ENCODE results near the gene RREB1. TPM values are rescaled to one million over a fixed set of nuclear protein-coding genes. Genes with fewer than 3 reads are reported as not detected.

Gene RREB1
- total RNA-seq, result 52.2 TPM

- DNase-seq (ENCODE audit: low read depth in 2 of 3, low spot score in 2 of 3), result peak in 2 of 3 donors; percentile 68 to 77
Measured at GRCh38 chr6:7107578-7108195, at the start of gene RREB1. RREB1 (plus strand) TSS chr6:7107961; CDS start chr6:7181912, 73,951 bp downstream.

GRCh38 chr6:7058250-7058923, 49.4 kb upstream of the RREB1 start:
- DNase-seq (ENCODE audit: low read depth in 2 of 3, low spot score in 2 of 3), result peak in 2 of 3 donors; percentile 44 to 47

GRCh38 chr6:7060769-7061516, 46.8 kb upstream of the RREB1 start:
- no peak for DNase-seq (ENCODE audit: low read depth in 2 of 3, low spot score in 2 of 3)

- no peak for DNase-seq (ENCODE audit: low read depth in 2 of 3, low spot score in 2 of 3)
Measured at GRCh38 chr6:7062451-7063162, 45.2 kb upstream of the RREB1 start.

GRCh38 chr6:7067305-7067704, 40.5 kb upstream of the RREB1 start:
- DNase-seq (ENCODE audit: low read depth in 2 of 3, low spot score in 2 of 3), result no peak

GRCh38 chr6:7071405-7071804, 36.4 kb upstream of the RREB1 start:
- DNase-seq (ENCODE audit: low read depth in 2 of 3, low spot score in 2 of 3), result no peak

- DNase-seq (ENCODE audit: low read depth in 2 of 3, low spot score in 2 of 3), result peak in 1 of 3 donors; percentile 24
Measured at GRCh38 chr6:7073082-7073820, 34.5 kb upstream of the RREB1 start.

GRCh38 chr6:7073821-7074525, 33.8 kb upstream of the RREB1 start:
- DNase-seq (ENCODE audit: low read depth in 2 of 3, low spot score in 2 of 3), result peak in 2 of 3 donors; percentile 76 to 78

- no peak for DNase-seq (ENCODE audit: low read depth in 2 of 3, low spot score in 2 of 3)
Measured at GRCh38 chr6:7074870-7075269, 32.9 kb upstream of the RREB1 start.

GRCh38 chr6:7075341-7076000, 32.3 kb upstream of the RREB1 start:
- no peak for DNase-seq (ENCODE audit: low read depth in 2 of 3, low spot score in 2 of 3)

GRCh38 chr6:7077856-7078255, 29.9 kb upstream of the RREB1 start:
- no peak for DNase-seq (ENCODE audit: low read depth in 2 of 3, low spot score in 2 of 3)

- DNase-seq (ENCODE audit: low read depth in 2 of 3, low spot score in 2 of 3), result no peak
Measured at GRCh38 chr6:7078856-7079255, 28.9 kb upstream of the RREB1 start.

- DNase-seq (ENCODE audit: low read depth in 2 of 3, low spot score in 2 of 3), result peak in 1 of 3 donors; percentile 21
Measured at GRCh38 chr6:7080311-7080710, 27.4 kb upstream of the RREB1 start.

- DNase-seq (ENCODE audit: low read depth in 2 of 3, low spot score in 2 of 3), result no peak
Measured at GRCh38 chr6:7085911-7086310, 21.9 kb upstream of the RREB1 start.

GRCh38 chr6:7086488-7086887, 21.3 kb upstream of the RREB1 start:
- DNase-seq (ENCODE audit: low read depth in 2 of 3, low spot score in 2 of 3), result peak in 2 of 3 donors; percentile 73 to 74

GRCh38 chr6:7087066-7087465, 20.7 kb upstream of the RREB1 start:
- DNase-seq (ENCODE audit: low read depth in 2 of 3, low spot score in 2 of 3), result peak in 2 of 3 donors; percentile 19 to 52

- peak in 2 of 3 donors; percentile 15 to 17 for DNase-seq (ENCODE audit: low read depth in 2 of 3, low spot score in 2 of 3)
Measured at GRCh38 chr6:7087491-7087979, 20.2 kb upstream of the RREB1 start.

- DNase-seq (ENCODE audit: low read depth in 2 of 3, low spot score in 2 of 3), result no peak
Measured at GRCh38 chr6:7088076-7088742, 19.6 kb upstream of the RREB1 start.

All from hematopoietic multipotent progenitor cell (in vitro differentiated cells).